H1 (cell line): ENCODE data around the gene EXOC1L. TPM values are rescaled to one million over a fixed set of nuclear protein-coding genes. Genes with fewer than 3 reads are reported as not detected.

Experiments
- ASH2L ChIP-seq: fragments of 200-600, 300-600 bp; sonication (generic); IDR thresholded peaks from one replicate; pipeline ENCODE4 v1.7.1; 2017; ENCODE audit warnings: low read length
- GTF2F1 ChIP-seq: IDR thresholded peaks from 2 replicates; pipeline ENCODE4 v1.6.1; 2012; ENCODE audit warnings: low read depth, low read length, improper control_type of control experiment, borderline replicate concordance
- TAF7 ChIP-seq: optimal IDR thresholded peaks from 2 replicates; pipeline ENCODE3; 2011; ENCODE audit warnings: low read depth, mild to moderate bottlenecking, inconsistent platforms, low read length, moderate library complexity, borderline replicate concordance
- TBP ChIP-seq: IDR thresholded peaks from 2 replicates; pipeline ENCODE4 v1.6.1; 2011; ENCODE audit warnings: low read depth, low read length, improper control_type of control experiment
- polyA plus RNA-seq, 7 experiments: library from polyadenylated mRNA; depleted of rRNA in 3 of 7; stranded (reverse) in 5 of 7; unstranded in 2 of 7; fragments of >200 nt in 5 of 7; fragments of 200-250 nt in 2 of 7; gene quantifications; 1 replicate in 5 of 7; 2 replicates in 1 of 7; 4 replicates in 1 of 7; pipeline versions ENCODE4 v1.2.1 to v1.2.3, GENCODE V29; 2011 to 2013; ENCODE audit warnings: missing spikeins in 2 of 7, mixed read lengths in 2 of 7
- total RNA-seq: library from RNA; stranded (reverse); fragmentation: NEBNext Ultra II Directional; extraction: Animal tissue kit (Norgen Biotek cat#: 25700); gene quantifications from 2 replicates; pipeline ENCODE4 v1.2.1, GENCODE V29; 2021
- TF ChIP-seq, protein P1 (sequence below): fragments of 300-600 bp; sonication (generic); IDR thresholded peaks from 2 replicates; pipeline ENCODE4 v1.7.1; 2012; ENCODE audit warnings: low read length, moderate library complexity, mild to moderate bottlenecking, inconsistent platforms; ENCODE audit not compliant: insufficient replicate concordance
- TF ChIP-seq, protein P2 (sequence below): IDR thresholded peaks from 2 replicates; pipeline ENCODE4 v1.6.1; 2012; ENCODE audit warnings: inconsistent platforms

Gene EXOC1L
- total and polyA plus RNA-seq, 2 of the 8 experiments (the other 6 are each of a cell fraction or from before 2014, with no cell fraction given) = 0.08 TPM; not detected in 1

DNA sequence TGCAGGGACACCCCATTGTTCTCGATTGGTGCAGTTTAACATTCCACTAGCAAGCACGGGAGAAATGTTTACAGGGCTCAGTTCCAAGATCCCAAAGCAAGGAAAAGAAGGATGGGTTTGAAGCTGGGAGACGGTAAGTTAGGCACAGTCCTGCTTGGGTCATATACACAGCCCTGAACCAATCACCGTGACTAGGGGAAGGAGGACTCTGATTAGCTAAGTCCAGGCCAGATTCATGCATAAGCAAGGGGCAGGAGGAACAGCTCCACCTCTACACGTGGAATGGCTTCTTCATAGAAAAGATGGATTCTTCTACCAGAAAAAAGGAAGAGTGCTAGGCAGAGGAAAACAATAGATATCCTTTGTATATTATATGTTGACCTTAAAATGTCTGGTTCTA lies 11.0 kb upstream of the EXOC1L start (continued):
- TF ChIP-seq, protein P1, sequence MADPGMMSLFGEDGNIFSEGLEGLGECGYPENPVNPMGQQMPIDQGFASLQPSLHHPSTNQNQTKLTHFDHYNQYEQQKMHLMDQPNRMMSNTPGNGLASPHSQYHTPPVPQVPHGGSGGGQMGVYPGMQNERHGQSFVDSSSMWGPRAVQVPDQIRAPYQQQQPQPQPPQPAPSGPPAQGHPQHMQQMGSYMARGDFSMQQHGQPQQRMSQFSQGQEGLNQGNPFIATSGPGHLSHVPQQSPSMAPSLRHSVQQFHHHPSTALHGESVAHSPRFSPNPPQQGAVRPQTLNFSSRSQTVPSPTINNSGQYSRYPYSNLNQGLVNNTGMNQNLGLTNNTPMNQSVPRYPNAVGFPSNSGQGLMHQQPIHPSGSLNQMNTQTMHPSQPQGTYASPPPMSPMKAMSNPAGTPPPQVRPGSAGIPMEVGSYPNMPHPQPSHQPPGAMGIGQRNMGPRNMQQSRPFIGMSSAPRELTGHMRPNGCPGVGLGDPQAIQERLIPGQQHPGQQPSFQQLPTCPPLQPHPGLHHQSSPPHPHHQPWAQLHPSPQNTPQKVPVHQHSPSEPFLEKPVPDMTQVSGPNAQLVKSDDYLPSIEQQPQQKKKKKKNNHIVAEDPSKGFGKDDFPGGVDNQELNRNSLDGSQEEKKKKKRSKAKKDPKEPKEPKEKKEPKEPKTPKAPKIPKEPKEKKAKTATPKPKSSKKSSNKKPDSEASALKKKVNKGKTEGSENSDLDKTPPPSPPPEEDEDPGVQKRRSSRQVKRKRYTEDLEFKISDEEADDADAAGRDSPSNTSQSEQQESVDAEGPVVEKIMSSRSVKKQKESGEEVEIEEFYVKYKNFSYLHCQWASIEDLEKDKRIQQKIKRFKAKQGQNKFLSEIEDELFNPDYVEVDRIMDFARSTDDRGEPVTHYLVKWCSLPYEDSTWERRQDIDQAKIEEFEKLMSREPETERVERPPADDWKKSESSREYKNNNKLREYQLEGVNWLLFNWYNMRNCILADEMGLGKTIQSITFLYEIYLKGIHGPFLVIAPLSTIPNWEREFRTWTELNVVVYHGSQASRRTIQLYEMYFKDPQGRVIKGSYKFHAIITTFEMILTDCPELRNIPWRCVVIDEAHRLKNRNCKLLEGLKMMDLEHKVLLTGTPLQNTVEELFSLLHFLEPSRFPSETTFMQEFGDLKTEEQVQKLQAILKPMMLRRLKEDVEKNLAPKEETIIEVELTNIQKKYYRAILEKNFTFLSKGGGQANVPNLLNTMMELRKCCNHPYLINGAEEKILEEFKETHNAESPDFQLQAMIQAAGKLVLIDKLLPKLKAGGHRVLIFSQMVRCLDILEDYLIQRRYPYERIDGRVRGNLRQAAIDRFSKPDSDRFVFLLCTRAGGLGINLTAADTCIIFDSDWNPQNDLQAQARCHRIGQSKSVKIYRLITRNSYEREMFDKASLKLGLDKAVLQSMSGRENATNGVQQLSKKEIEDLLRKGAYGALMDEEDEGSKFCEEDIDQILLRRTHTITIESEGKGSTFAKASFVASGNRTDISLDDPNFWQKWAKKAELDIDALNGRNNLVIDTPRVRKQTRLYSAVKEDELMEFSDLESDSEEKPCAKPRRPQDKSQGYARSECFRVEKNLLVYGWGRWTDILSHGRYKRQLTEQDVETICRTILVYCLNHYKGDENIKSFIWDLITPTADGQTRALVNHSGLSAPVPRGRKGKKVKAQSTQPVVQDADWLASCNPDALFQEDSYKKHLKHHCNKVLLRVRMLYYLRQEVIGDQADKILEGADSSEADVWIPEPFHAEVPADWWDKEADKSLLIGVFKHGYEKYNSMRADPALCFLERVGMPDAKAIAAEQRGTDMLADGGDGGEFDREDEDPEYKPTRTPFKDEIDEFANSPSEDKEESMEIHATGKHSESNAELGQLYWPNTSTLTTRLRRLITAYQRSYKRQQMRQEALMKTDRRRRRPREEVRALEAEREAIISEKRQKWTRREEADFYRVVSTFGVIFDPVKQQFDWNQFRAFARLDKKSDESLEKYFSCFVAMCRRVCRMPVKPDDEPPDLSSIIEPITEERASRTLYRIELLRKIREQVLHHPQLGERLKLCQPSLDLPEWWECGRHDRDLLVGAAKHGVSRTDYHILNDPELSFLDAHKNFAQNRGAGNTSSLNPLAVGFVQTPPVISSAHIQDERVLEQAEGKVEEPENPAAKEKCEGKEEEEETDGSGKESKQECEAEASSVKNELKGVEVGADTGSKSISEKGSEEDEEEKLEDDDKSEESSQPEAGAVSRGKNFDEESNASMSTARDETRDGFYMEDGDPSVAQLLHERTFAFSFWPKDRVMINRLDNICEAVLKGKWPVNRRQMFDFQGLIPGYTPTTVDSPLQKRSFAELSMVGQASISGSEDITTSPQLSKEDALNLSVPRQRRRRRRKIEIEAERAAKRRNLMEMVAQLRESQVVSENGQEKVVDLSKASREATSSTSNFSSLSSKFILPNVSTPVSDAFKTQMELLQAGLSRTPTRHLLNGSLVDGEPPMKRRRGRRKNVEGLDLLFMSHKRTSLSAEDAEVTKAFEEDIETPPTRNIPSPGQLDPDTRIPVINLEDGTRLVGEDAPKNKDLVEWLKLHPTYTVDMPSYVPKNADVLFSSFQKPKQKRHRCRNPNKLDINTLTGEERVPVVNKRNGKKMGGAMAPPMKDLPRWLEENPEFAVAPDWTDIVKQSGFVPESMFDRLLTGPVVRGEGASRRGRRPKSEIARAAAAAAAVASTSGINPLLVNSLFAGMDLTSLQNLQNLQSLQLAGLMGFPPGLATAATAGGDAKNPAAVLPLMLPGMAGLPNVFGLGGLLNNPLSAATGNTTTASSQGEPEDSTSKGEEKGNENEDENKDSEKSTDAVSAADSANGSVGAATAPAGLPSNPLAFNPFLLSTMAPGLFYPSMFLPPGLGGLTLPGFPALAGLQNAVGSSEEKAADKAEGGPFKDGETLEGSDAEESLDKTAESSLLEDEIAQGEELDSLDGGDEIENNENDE = no peak
- TF ChIP-seq, protein P2, sequence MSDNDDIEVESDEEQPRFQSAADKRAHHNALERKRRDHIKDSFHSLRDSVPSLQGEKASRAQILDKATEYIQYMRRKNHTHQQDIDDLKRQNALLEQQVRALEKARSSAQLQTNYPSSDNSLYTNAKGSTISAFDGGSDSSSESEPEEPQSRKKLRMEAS = no peak
- no peak for TF ChIP-seq TBP
- TF ChIP-seq TAF7 = no peak
- no peak for TF ChIP-seq ASH2L
- no peak for TF ChIP-seq GTF2F1
- TF ChIP-seq, all 59 proteins: peak for 0
